GM18520 (cell line): ENCODE results near the gene HMGB2.

Experiments
- ATAC-seq: cut with Tn5 transposase; IDR thresholded peaks from one replicate; pipeline ENCODE4 v1.9.1; 2021; ENCODE audit not compliant: unreplicated experiment

HMGB2 gene

DNA sequence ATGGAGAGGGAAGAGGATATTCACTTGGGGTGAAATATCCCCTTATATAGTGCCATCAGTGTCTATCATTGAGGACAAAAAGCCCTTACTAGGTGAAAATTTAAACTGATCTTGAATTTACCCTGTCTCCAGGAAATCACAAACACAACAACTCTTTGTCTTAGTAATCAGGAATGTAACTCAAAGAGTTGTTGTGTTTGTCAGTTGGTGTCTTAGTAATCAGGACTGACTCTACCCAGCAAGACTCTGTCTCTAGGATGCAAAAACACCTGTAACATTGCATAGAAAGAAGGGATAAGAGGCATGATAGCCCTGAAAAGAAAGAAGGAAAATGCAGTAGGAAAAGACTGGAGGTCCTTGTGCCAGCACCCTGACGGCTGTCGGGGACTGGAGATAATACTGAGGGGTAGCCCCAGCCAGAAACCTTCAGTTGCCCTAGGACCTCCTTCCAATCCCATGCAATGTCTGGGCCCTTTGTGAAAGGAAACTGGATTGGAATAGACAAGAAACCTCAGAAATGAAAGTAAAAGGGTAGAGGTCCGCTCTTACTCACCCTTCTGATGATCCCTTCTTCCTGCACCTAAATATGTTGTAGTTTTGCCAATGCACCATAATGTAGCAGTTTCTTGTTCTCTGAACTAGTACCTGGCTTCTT lies 45.3 kb downstream of the HMGB2 start:
- ATAC-seq = peak; percentile 44

- peak; percentile 61 for ATAC-seq
Observed at GRCh38 chr4:173288296-173288695, 45.9 kb downstream of the HMGB2 start.

- ATAC-seq = no peak
Observed at GRCh38 chr4:173287486-173287885, 46.7 kb downstream of the HMGB2 start.

GRCh38 chr4:173284463-173284862 lies 49.7 kb downstream of the HMGB2 start:
- ATAC-seq = no peak

DNA sequence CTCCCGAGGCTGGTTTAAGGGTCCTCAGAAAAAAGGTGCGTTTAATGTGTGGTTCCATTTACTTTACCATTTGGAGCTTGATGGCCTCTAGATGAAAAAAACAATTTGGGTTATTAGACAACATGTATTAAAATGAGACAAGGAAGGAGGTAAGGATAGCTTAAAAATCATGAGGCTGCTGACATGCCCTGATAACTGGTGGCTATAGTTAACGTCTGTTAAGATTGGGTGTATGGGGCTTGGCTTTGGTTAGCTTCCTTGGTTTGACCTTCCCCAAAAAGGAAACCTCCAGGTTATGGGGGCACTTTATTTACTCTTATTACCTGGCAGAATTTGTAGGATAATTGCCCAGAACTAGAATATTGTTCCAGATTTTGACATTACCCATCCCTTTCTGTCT lies 51.5 kb downstream of the HMGB2 start:
- no peak for ATAC-seq

DNA sequence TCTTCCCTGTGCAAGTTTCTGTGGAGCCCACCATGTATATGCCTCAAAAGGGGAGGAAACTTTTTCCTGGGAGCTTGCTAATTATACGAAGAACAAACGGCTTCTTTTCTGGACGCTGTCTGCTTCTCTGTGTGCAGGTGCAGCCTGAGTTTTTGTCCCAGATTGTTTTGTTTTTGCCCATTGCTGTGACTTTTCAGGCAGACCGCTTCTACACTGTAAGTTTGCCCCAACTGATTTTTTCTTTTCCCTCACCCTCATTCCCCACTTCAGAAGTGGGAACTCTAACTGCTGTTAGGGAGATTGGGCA lies 51.9 kb downstream of the HMGB2 start:
- no peak for ATAC-seq

GRCh38 chr4:173281406-173282255 lies 52.5 kb downstream of the HMGB2 start:
- ATAC-seq = peak; percentile 61
